Testis (tissue), 3 donors: ENCODE results near the gene MAB21L4. TPM values are rescaled to one million over a fixed set of nuclear protein-coding genes. Genes with fewer than 3 reads are reported as not detected.

Experiments used
- DNase-seq: peaks from one replicate; pipeline ENCODE4 v3.0.0-alpha.2; 2019
- H3K27ac ChIP-seq, 2 donors: fragments of 200-600 bp; sonication (generic); one replicate each; pipeline ENCODE4 v1.5.1; 2019
- H3K27me3 ChIP-seq: fragments of 200-600 bp; sonication (generic); one replicate; pipeline ENCODE4 v1.5.1; 2019
- H3K36me3 ChIP-seq: fragments of 200-600 bp; sonication (generic); one replicate; pipeline ENCODE4 v1.5.1; 2017; ENCODE audit warnings: low read depth; ENCODE audit errors: missing control alignments
- H3K4me1 ChIP-seq: fragments of 200-600 bp; sonication (generic); one replicate; pipeline ENCODE4 v1.5.1; 2019
- H3K4me3 ChIP-seq, 2 donors: fragments of 200-600 bp; sonication (generic); one replicate each; pipeline ENCODE4 v1.5.1; 2017 to 2019
- H3K9me3 ChIP-seq: fragments of 200-600 bp; sonication (generic); one replicate; pipeline ENCODE4 v1.5.1; 2017
- CTCF ChIP-seq, 3 experiments: fragments of 450-650 bp in 2 of 3; fragments of 200-600 bp in 1 of 3; sonication (generic) in 1 of 3; IDR thresholded peaks; one replicate each; pipeline ENCODE4 v1.5.1; 2016 to 2019; ENCODE audit warnings: antibody characterized with exemption in 3 of 3, mild to moderate bottlenecking in 2 of 3, moderate library complexity in 1 of 3
- POLR2A ChIP-seq: fragments of 450-650 bp; IDR thresholded peaks from one replicate; pipeline ENCODE4 v1.6.1; 2017; ENCODE audit warnings: antibody characterized with exemption, mild to moderate bottlenecking, moderate library complexity
- WGBS, 2 donors: methylation state at CpG; one replicate each; pipeline ENCODE4 v1.1.5; 2018; 5-methylcytosine and 5-hydroxymethylcytosine counted together
- intact Hi-C: fragments of 100-400 bp; cut with DNase I; formaldehyde crosslinking; loops from one replicate; pipeline ENCODE4 v1.15.1; 2023; ENCODE audit warnings: low total_unique reads
- polyA plus RNA-seq: library from polyadenylated mRNA; stranded (reverse); fragments of 350-450 nt; fragmentation: Illumina TruSeq; extraction: RNeasy Lipid Tissue Mini Kit (QIAGEN cat#74804); gene quantifications from one replicate; pipeline ENCODE4 v1.2.3, GENCODE V29; 2014; ENCODE audit warnings: low read depth, low replicate concordance; ENCODE audit not compliant: insufficient read depth
- total RNA-seq, 2 donors: library from RNA; depleted of rRNA; stranded (reverse); fragments of >200 nt; gene quantifications; one replicate each; pipeline ENCODE4 v1.2.3, GENCODE V29; 2016

The MAB21L4 gene
- total and polyA plus RNA-seq, 3 donors from 2014 or later = 1.1 TPM; not detected in 2

GRCh38 chr2:240869109-240869955 is 26.6 kb downstream of the MAB21L4 start:
- peaks cover 15% of the 10 kb centered on the region for H3K4me1 ChIP-seq
- no peaks in the 10 kb centered on the region for H3K9me3 ChIP-seq
- no peaks in the 10 kb centered on the region for H3K27me3 ChIP-seq
- H3K36me3 ChIP-seq = no peaks in the 10 kb centered on the region
- 92 to 96% methylated on average over 12 to 25 of the region's 25 CpGs for WGBS, 2 donors
- intact Hi-C loops = no loop called here
- H3K27ac ChIP-seq = no peak overlapping the region
- no peak overlapping the region for H3K4me3 ChIP-seq
- TF ChIP-seq CTCF (IDR thresholded peaks at IDR 0.05) = no peak
- TF ChIP-seq POLR2A = no peak
- no peak for DNase-seq

GRCh38 chr2:240868286-240869108 is 27.5 kb downstream of the MAB21L4 start, which contains the start of gene AGXT:
TSS of gene AGXT (plus strand) at chr2:240868824. CDS start at chr2:240868866, 42 bp downstream.
- Histone ChIP-seq H3K9me3 (no peaks in the 10 kb centered on the region), H3K27me3 (no peaks in the 10 kb centered on the region), H3K4me1 (peaks cover 7% of the 10 kb centered on the region), H3K36me3 (no peaks in the 10 kb centered on the region), H3K27ac (no peak within 1 kb of the TSS), H3K4me3 (no peak within 1 kb of the TSS)
- TF ChIP-seq CTCF (IDR thresholded peaks at IDR 0.05) = no peak
- no peak for TF ChIP-seq POLR2A
- 81 to 90% methylated on average over 14 to 20 of the region's 21 CpGs for WGBS, 2 donors
- DNase-seq = no peak
- intact Hi-C loops = no loop called here

- Histone ChIP-seq H3K9me3 (no peaks in the 10 kb centered on the region), H3K27ac (no peak overlapping the region), H3K4me3 (no peak overlapping the region), H3K36me3 (no peaks in the 10 kb centered on the region), H3K27me3 (no peaks in the 10 kb centered on the region), H3K4me1 (peaks cover 6% of the 10 kb centered on the region)
- DNase-seq = no peak
- WGBS, 2 donors = 54 to 62% methylated on average over 5 of the region's 5 CpGs
- TF ChIP-seq CTCF (IDR thresholded peaks at IDR 0.05) (no peak), POLR2A (no peak)
- intact Hi-C loops = no loop called here
Measured at GRCh38 chr2:240865391-240865790, 30.6 kb downstream of the MAB21L4 start.

DNA sequence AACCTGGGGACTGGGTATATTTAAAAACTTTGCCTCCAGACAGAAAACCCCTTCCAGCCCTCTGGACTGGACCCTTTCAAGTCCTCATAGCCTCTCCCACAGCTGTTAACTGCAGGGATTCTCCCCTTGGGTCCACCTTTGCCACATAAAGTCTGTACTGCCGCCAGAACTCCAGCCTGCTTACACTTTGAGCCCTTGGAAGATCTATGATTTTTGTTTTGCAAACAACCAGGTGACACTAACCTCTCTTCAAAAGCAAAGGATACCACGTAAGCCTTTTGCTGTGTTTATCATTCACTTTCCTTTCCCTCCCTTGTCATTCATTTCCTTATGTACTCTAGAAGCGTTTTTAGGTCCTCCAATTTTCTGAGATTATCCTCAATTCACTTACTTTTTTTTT is 31.5 kb downstream of the MAB21L4 start:
- H3K4me1 ChIP-seq = peaks cover 6% of the 10 kb centered on the region
- no peak for TF ChIP-seq POLR2A
- TF ChIP-seq CTCF (IDR thresholded peaks at IDR 0.05) = no peak
- no peaks in the 10 kb centered on the region for H3K27me3 ChIP-seq
- no peak for DNase-seq
- 87 to 93% methylated on average over 3 of the region's 3 CpGs for WGBS, 2 donors
- H3K36me3 ChIP-seq = no peaks in the 10 kb centered on the region
- H3K9me3 ChIP-seq = no peaks in the 10 kb centered on the region
- no peak overlapping the region for H3K27ac ChIP-seq
- intact Hi-C loops = no loop called here
- no peak overlapping the region for H3K4me3 ChIP-seq
